K562 (cell line): Measurements from ENCODE around the gene VILL. TPM values are rescaled to one million over a fixed set of nuclear protein-coding genes. Genes with fewer than 3 reads are reported as not detected.

Experiments
- CCNT2 ChIP-seq: IDR thresholded peaks from 2 replicates; pipeline ENCODE4 v1.6.1; 2011; ENCODE audit warnings: borderline replicate concordance, low read depth, mild to moderate bottlenecking, moderate library complexity, mixed read lengths, low read length; ENCODE audit not compliant: insufficient read length; ENCODE audit errors: extremely low read depth
- CHD2 ChIP-seq: IDR thresholded peaks from 2 replicates; pipeline ENCODE4 v1.6.1; 2011; ENCODE audit warnings: low read depth, low read length
- ELF4 ChIP-seq: fragments of 450-650 bp; formaldehyde crosslinking; IDR thresholded peaks from 2 replicates; pipeline ENCODE4 v1.4.0; 2022; ENCODE audit warnings: missing genetic modification characterization
- FOXJ3 ChIP-seq: sonication (generic); formaldehyde crosslinking; IDR thresholded peaks from 2 replicates; pipeline ENCODE4 v1.4.0; 2020; ENCODE audit warnings: mild to moderate bottlenecking, missing genetic modification reagents
- HDAC3 ChIP-seq: fragments of 450-650 bp; IDR thresholded peaks from 2 replicates; pipeline ENCODE4 v1.6.1; 2018; ENCODE audit warnings: borderline replicate concordance, mild to moderate bottlenecking, moderate library complexity; ENCODE audit not compliant: partially characterized antibody
- HNRNPL ChIP-seq: fragments of 200-400 bp; formaldehyde crosslinking; IDR thresholded peaks from 2 replicates; pipeline ENCODE4 v1.6.1; 2017; ENCODE audit warnings: low read depth, mild to moderate bottlenecking, low read length
- HNRNPLL ChIP-seq: fragments of 200-400 bp; formaldehyde crosslinking; IDR thresholded peaks from 2 replicates; pipeline ENCODE4 v1.6.1; 2017; ENCODE audit warnings: low read length, low read depth, mild to moderate bottlenecking; ENCODE audit not compliant: poor library complexity, severe bottlenecking
- JUND ChIP-seq, 2 experiments: IDR thresholded peaks; 2 replicates in 1 of 2; 3 replicates in 1 of 2; pipeline ENCODE4 v1.6.1; 2011; ENCODE audit warnings: borderline replicate concordance in 2 of 2, low read depth in 2 of 2, low read length in 2 of 2, improper control_type of control experiment in 1 of 2, missing biosample characterization in 1 of 2, missing genetic modification characterization in 1 of 2, missing genetic modification reagents in 1 of 2
- KDM4B ChIP-seq, 2 experiments: fragments of 450-650 bp in 1 of 2; sonication (generic) in 1 of 2; IDR thresholded peaks; 2 replicates each; pipeline ENCODE4 v1.6.1; 2016 to 2017; ENCODE audit warnings: borderline replicate concordance in 2 of 2, antibody characterized with exemption in 1 of 2, low read depth in 1 of 2, mild to moderate bottlenecking in 1 of 2
- KHSRP ChIP-seq: fragments of 450-650 bp; IDR thresholded peaks from 2 replicates; pipeline ENCODE4 v1.6.1; 2017
- KLF1 ChIP-seq: fragments of 450-650 bp; IDR thresholded peaks from 2 replicates; pipeline ENCODE4 v1.6.1; 2016; ENCODE audit warnings: missing genetic modification characterization, missing compliant biosample characterization
- MEIS2 ChIP-seq: fragments of 450-650 bp; IDR thresholded peaks from 2 replicates; pipeline ENCODE4 v1.6.1; 2014; ENCODE audit warnings: mild to moderate bottlenecking; ENCODE audit not compliant: partially characterized antibody
- PATZ1 ChIP-seq: fragments of 250-450 bp; sonication (Bioruptor Pico); IDR thresholded peaks from 2 replicates; pipeline ENCODE4 v1.5.0; 2020; ENCODE audit warnings: mild to moderate bottlenecking, borderline replicate concordance
- RB1 ChIP-seq: fragments of 450-650 bp; IDR thresholded peaks from 2 replicates; pipeline ENCODE4 v1.6.1; 2017; ENCODE audit warnings: low read depth, mild to moderate bottlenecking
- RBFOX2 ChIP-seq: fragments of 200-400 bp; formaldehyde crosslinking; IDR thresholded peaks from 2 replicates; pipeline ENCODE4 v1.6.1; 2017; ENCODE audit warnings: low read depth, mild to moderate bottlenecking, low read length, moderate library complexity
- TOE1 ChIP-seq, 2 experiments: fragments of 450-650 bp in 1 of 2; sonication (generic) in 1 of 2; formaldehyde crosslinking in 1 of 2; IDR thresholded peaks; 2 replicates each; pipeline versions ENCODE4 v1.7.1 to v1.8.0; 2016 to 2022; ENCODE audit warnings: borderline replicate concordance in 2 of 2, mild to moderate bottlenecking in 2 of 2, antibody characterized with exemption in 1 of 2, inconsistent platforms in 1 of 2, low read depth in 1 of 2, missing genetic modification reagents in 1 of 2, moderate library complexity in 1 of 2
- TSC22D4 ChIP-seq: fragments of 450-650 bp; IDR thresholded peaks from 2 replicates; pipeline ENCODE4 v1.6.1; 2016; ENCODE audit warnings: missing genetic modification characterization, missing biosample characterization, control low read depth
- ZEB2 ChIP-seq: fragments of 450-650 bp; IDR thresholded peaks from 2 replicates; pipeline ENCODE4 v1.6.1; 2016
- ZNF146 ChIP-seq: IDR thresholded peaks from one replicate; pipeline ENCODE4 v1.6.1; 2018; ENCODE audit warnings: missing compliant biosample characterization; ENCODE audit not compliant: unreplicated experiment
- ZNF395 ChIP-seq: fragments of 200-800 bp; sonication (Bioruptor generic); IDR thresholded peaks from 2 replicates; pipeline ENCODE4 v1.6.1; 2017; ENCODE audit warnings: missing genetic modification characterization, missing compliant biosample characterization
- ZNF445 ChIP-seq: fragments of 250-450 bp; sonication (Bioruptor Pico); IDR thresholded peaks from 2 replicates; pipeline ENCODE4 v1.4.0; 2020; ENCODE audit warnings: low read depth, mild to moderate bottlenecking, moderate library complexity
- polyA plus RNA-seq, 8 experiments: library from polyadenylated mRNA; depleted of rRNA in 4 of 8; stranded (reverse) in 5 of 8; unstranded in 3 of 8; fragments of >200 nt; fragmentation: Nextera tagmentation in 2 of 8; fragmentation: Illumina TruSeq in 1 of 8; extraction: Ambion mirVana in 2 of 8; extraction: Trizol in 1 of 8; gene quantifications; 2 replicates each; pipeline versions ENCODE4 v1.2.1 to v1.2.3, GENCODE V29; 2011 to 2014; ENCODE audit warnings: inconsistent platforms in 1 of 8, missing spikeins in 1 of 8
- total RNA-seq, 7 experiments: library from RNA; depleted of rRNA in 6 of 7; stranded (reverse); fragments of >200 nt in 6 of 7; fragmentation: Illumina TruSeq in 2 of 7; extraction: Trizol in 2 of 7; gene quantifications; 2 replicates each; pipeline versions ENCODE4 v1.2.1 to v1.2.3, GENCODE V29; 2011 to 2021; ENCODE audit warnings: low replicate concordance in 1 of 7
- TF ChIP-seq, protein P1 (sequence below): fragments of 450-650 bp; formaldehyde crosslinking; IDR thresholded peaks from 2 replicates; pipeline ENCODE4 v1.4.0; 2020; ENCODE audit warnings: mild to moderate bottlenecking, moderate library complexity

Gene VILL
- total and polyA plus RNA-seq, 9 of the 15 experiments (the other 6 are each of a cell fraction or from before 2014, with no cell fraction given), result 0.11 to 16.0 (median 8.8) TPM

DNA sequence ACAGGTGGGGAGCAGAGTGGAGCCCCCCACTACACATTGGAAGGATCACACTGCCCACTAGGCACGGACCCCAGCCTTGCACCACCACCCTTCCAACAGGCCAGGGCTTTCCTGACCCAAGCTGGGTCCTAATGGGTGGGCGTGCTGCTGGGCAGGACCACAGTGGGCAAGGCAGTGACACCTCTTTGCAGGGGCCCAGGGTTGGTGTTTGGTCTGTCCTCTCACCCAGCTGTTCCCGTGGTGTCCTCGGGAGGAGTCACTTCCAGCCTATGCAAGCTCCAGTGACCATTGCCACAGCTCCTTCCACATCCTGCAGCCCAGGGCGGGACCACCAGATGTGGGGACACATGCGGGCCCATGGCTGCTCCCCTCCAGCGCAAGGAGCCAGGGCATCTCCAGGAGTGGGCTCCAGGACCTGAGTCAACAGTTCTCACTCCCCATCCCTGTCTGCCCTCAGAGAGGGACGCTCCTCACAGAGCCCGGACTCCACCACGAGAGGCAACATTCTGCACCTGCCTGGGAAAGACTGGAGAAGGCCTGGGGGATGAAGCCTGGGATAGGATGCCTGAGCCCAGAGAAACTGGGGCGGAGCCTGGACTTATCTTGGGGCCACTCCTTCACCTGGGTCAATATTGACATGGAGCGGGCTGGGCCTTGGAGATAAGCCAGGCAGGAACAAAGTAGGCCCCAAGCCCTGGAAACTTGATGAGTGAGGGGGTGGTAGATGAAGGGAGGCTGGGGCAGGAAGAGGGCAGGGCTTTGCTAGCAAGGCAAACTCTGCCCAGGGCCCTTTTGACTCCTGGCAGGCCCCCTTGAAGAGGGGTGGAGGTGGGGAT lies 3.9 kb upstream of the VILL start (continued):
- no peak for TF ChIP-seq TSC22D4 (tag)
- no peak for TF ChIP-seq ZNF146 (CRISPR knock-in tag)
- TF ChIP-seq HNRNPL, result no peak
- 0 out of 2 replicates have a peak, but pooled peaks have one; percentile 14 for TF ChIP-seq CHD2
- peak; percentile 93 for TF ChIP-seq ELF4 (CRISPR knock-in tag)
- TF ChIP-seq PATZ1 (CRISPR knock-in tag), result no peak
- peak; percentile 97 for TF ChIP-seq ZEB2
- no peak for TF ChIP-seq HNRNPLL
- no peak; a peak in 2 of 4 replicates for TF ChIP-seq KDM4B (IDR thresholded peaks at IDR 0.05; ENCODE audit: borderline replicate concordance in 2 of 2, low read depth in 1 of 2)
- TF ChIP-seq, protein P1, sequence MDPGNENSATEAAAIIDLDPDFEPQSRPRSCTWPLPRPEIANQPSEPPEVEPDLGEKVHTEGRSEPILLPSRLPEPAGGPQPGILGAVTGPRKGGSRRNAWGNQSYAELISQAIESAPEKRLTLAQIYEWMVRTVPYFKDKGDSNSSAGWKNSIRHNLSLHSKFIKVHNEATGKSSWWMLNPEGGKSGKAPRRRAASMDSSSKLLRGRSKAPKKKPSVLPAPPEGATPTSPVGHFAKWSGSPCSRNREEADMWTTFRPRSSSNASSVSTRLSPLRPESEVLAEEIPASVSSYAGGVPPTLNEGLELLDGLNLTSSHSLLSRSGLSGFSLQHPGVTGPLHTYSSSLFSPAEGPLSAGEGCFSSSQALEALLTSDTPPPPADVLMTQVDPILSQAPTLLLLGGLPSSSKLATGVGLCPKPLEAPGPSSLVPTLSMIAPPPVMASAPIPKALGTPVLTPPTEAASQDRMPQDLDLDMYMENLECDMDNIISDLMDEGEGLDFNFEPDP (CRISPR knock-in tag), result no peak
- TF ChIP-seq TOE1 (IDR thresholded peaks at IDR 0.05; ENCODE audit: borderline replicate concordance), result peak; percentile 85
- TF ChIP-seq TOE1 (CRISPR knock-in tag; IDR thresholded peaks at IDR 0.05; ENCODE audit: borderline replicate concordance, low read depth), result no peak
- TF ChIP-seq RBFOX2, result peak; percentile 35
- TF ChIP-seq KHSRP, result peak; percentile 90
- peak; percentile 65; the same call in 1 of the 2 replicates for TF ChIP-seq RB1
- peak; percentile 98 for TF ChIP-seq CCNT2
- TF ChIP-seq KLF1 (tag), result 0 out of 2 replicates have a peak, but pooled peaks have one; percentile 41
- peak; percentile 94 for TF ChIP-seq MEIS2
- TF ChIP-seq JUND (IDR thresholded peaks at IDR 0.05; ENCODE audit: borderline replicate concordance, low read depth, low read length), result peak; percentile 86
- peak; percentile 78; the same call in 1 of the 3 replicates for TF ChIP-seq JUND (tag; IDR thresholded peaks at IDR 0.05; ENCODE audit: borderline replicate concordance, low read depth, low read length)
- TF ChIP-seq FOXJ3 (CRISPR knock-in tag), result peak; percentile 55; the same call in 1 of the 2 replicates
- peak; percentile 90 for TF ChIP-seq ZNF395 (CRISPR knock-in tag)
- TF ChIP-seq ZNF445 (CRISPR knock-in tag), result no peak
- no peak for TF ChIP-seq HDAC3
